Loucy (cell line): ENCODE data around the gene ADGRL1.

Source experiments
- CTCF ChIP-seq: fragments of 200-600 bp; sonication (generic); conservative IDR thresholded peaks from 2 replicates; pipeline ENCODE4 v1.5.1; 2014; ENCODE audit warnings: mild to moderate bottlenecking, antibody characterized with exemption, low read length
- EZH2phosphoT487 ChIP-seq: fragments of 200-600 bp; IDR thresholded peaks from 2 replicates; pipeline ENCODE4 v1.6.1; 2018; ENCODE audit warnings: antibody characterized with exemption, mild to moderate bottlenecking, moderate library complexity, borderline replicate concordance

GRCh38 chr19:14119644-14120496 lies 86.1 kb downstream of the ADGRL1 start:
- no peak for TF ChIP-seq CTCF
- TF ChIP-seq EZH2phosphoT487 = no peak
